Fibroblast of lung (primary cell): ENCODE data around the gene ATP5F1C. TPM values are rescaled to one million over a fixed set of nuclear protein-coding genes. Genes with fewer than 3 reads are reported as not detected.

Experiments used
- DNase-seq, 2 donors: peaks; one replicate each; pipeline versions ENCODE4 v3.0.0 to v3.0.0-alpha.2; 2010; ENCODE audit warnings: low read depth in 2 of 2
- H2AFZ ChIP-seq: 2 replicates; pipeline ENCODE4 v1.5.1; 2012; ENCODE audit warnings: low read length, control low read depth, inconsistent platforms
- H3K27ac ChIP-seq: 2 replicates; pipeline ENCODE4 v1.5.1; 2011; ENCODE audit warnings: low read length, control low read depth; ENCODE audit not compliant: insufficient read depth
- H3K27me3 ChIP-seq: 2 replicates; pipeline ENCODE4 v1.5.1; 2011; ENCODE audit warnings: mild to moderate bottlenecking, low read length; ENCODE audit not compliant: control insufficient read depth, insufficient read depth
- H3K36me3 ChIP-seq: 2 replicates; pipeline ENCODE4 v1.5.1; 2011; ENCODE audit warnings: low read length; ENCODE audit not compliant: control insufficient read depth, insufficient read depth
- H3K4me1 ChIP-seq: 2 replicates; pipeline ENCODE4 v1.5.1; 2011; ENCODE audit warnings: low read length; ENCODE audit not compliant: control insufficient read depth, insufficient read depth; ENCODE audit errors: extremely low read depth
- H3K4me2 ChIP-seq: 2 replicates; pipeline ENCODE4 v1.5.1; 2011; ENCODE audit warnings: low read length, control low read depth; ENCODE audit not compliant: insufficient read depth; ENCODE audit errors: extremely low read depth
- H3K4me3 ChIP-seq, 4 experiments: fragments of 200-600 bp in 1 of 4; sonication (generic) in 1 of 4; replicated peaks in 1 of 4; 2 replicates each; pipeline ENCODE4 v1.5.1; 2011 to 2016; ENCODE audit warnings: low read length in 4 of 4, low read depth in 3 of 4, mild to moderate bottlenecking in 3 of 4, control low read depth in 2 of 4, inconsistent platforms in 1 of 4, mixed read lengths in 1 of 4; ENCODE audit not compliant: insufficient read depth in 1 of 4; ENCODE audit errors: control extremely low read depth in 1 of 4
- H3K79me2 ChIP-seq: 2 replicates; pipeline ENCODE4 v1.5.1; 2012; ENCODE audit warnings: mild to moderate bottlenecking, low read length, inconsistent platforms; ENCODE audit not compliant: control insufficient read depth, insufficient read depth
- H3K9ac ChIP-seq: 2 replicates; pipeline ENCODE4 v1.5.1; 2011; ENCODE audit warnings: mild to moderate bottlenecking, low read length, control low read depth; ENCODE audit not compliant: insufficient read depth
- H3K9me3 ChIP-seq: 2 replicates; pipeline ENCODE4 v1.5.1; 2012; ENCODE audit warnings: low read depth, low read length; ENCODE audit not compliant: control insufficient read depth, insufficient read depth
- H4K20me1 ChIP-seq: 2 replicates; pipeline ENCODE4 v1.5.1; 2011; ENCODE audit warnings: low read length; ENCODE audit not compliant: control insufficient read depth, insufficient read depth; ENCODE audit errors: extremely low read depth
- CTCF ChIP-seq, 2 donors: IDR thresholded peaks in 1 of 2; conservative IDR thresholded peaks in 1 of 2; 1 replicate in 1 of 2; 2 replicates in 1 of 2; pipeline ENCODE4 v1.5.1; 2011 to 2012; ENCODE audit warnings: low read length in 2 of 2, control low read depth in 1 of 2, inconsistent platforms in 1 of 2, low read depth in 1 of 2, mild to moderate bottlenecking in 1 of 2
- EZH2 ChIP-seq: IDR thresholded peaks from 2 replicates; pipeline ENCODE4 v1.5.1; 2012; ENCODE audit warnings: low read length, control low read depth, mild to moderate bottlenecking; ENCODE audit errors: missing control alignments
- polyA plus RNA-seq, 2 donors: library from polyadenylated mRNA; depleted of rRNA in 1 of 2; stranded (reverse) in 1 of 2; unstranded in 1 of 2; fragments of >200 nt; gene quantifications; 2 replicates each; pipeline ENCODE4 v1.2.1, GENCODE V29; 2011 to 2012; ENCODE audit warnings: missing spikeins in 1 of 2
- total RNA-seq: library from RNA; depleted of rRNA; stranded (reverse); fragments of >200 nt; gene quantifications from 2 replicates; pipeline ENCODE4 v1.2.1, GENCODE V29; 2014

The ATP5F1C gene
- total and polyA plus RNA-seq, 2 donors (not counting 1 experiment from before 2014, with no cell fraction given), result 170 to 353 TPM

- DNase-seq, result peak; percentile 89 to 98
- no peaks in the 10 kb centered on the region for H4K20me1 ChIP-seq
- TF ChIP-seq CTCF (conservative IDR thresholded peaks at IDR 0.05 in 1 of 2, IDR thresholded peaks at IDR 0.05 in 1 of 2; ENCODE audit: low read depth in 1 of 2, low read length in 2 of 2), result no peak
- TF ChIP-seq EZH2, result no peak
- peak overlapping the region; percentile 83 for H3K4me2 ChIP-seq
- no peaks in the 10 kb centered on the region for H3K9me3 ChIP-seq
- H3K79me2 ChIP-seq, result peaks cover 40% of the 10 kb centered on the region
- peak overlapping the region; percentile 74 for H3K27ac ChIP-seq
- peaks cover 6% of the 10 kb centered on the region for H3K36me3 ChIP-seq
- H3K4me1 ChIP-seq, result peaks cover 10% of the 10 kb centered on the region
- no peaks in the 10 kb centered on the region for H3K27me3 ChIP-seq
- no peak overlapping the region for H2AFZ ChIP-seq
- H3K4me3 ChIP-seq, result no peak overlapping the region
- no peak overlapping the region for H3K9ac ChIP-seq
Measured at GRCh38 chr10:7797582-7797981, 9.6 kb downstream of the ATP5F1C start.

GRCh38 chr10:7802606-7803005 is 14.6 kb downstream of the ATP5F1C start:
- H3K27ac ChIP-seq, result no peak overlapping the region
- H2AFZ ChIP-seq, result no peak overlapping the region
- no peaks in the 10 kb centered on the region for H3K9me3 ChIP-seq
- no peak overlapping the region for H3K9ac ChIP-seq
- peaks cover 14% of the 10 kb centered on the region for H3K36me3 ChIP-seq
- H3K4me2 ChIP-seq, result no peak overlapping the region
- H3K4me1 ChIP-seq, result peaks cover 5% of the 10 kb centered on the region
- TF ChIP-seq CTCF (conservative IDR thresholded peaks at IDR 0.05 in 1 of 2, IDR thresholded peaks at IDR 0.05 in 1 of 2; ENCODE audit: low read depth in 1 of 2, low read length in 2 of 2), result no peak
- TF ChIP-seq EZH2, result no peak
- no peaks in the 10 kb centered on the region for H3K27me3 ChIP-seq
- no peak overlapping the region for H3K4me3 ChIP-seq
- H3K79me2 ChIP-seq, result peaks cover 1% of the 10 kb centered on the region
- no peak for DNase-seq
- H4K20me1 ChIP-seq, result no peaks in the 10 kb centered on the region

GRCh38 chr10:7804216-7804615 is 16.2 kb downstream of the ATP5F1C start:
- Histone ChIP-seq H3K27me3 (no peaks in the 10 kb centered on the region), H3K4me2 (no peak overlapping the region), H3K36me3 (peaks cover 14% of the 10 kb centered on the region), H3K9me3 (no peaks in the 10 kb centered on the region), H3K27ac (no peak overlapping the region), H4K20me1 (no peaks in the 10 kb centered on the region), H3K79me2 (peaks cover 1% of the 10 kb centered on the region), H2AFZ (no peak overlapping the region), H3K4me1 (no peaks in the 10 kb centered on the region), H3K4me3 (no peak overlapping the region), H3K9ac (no peak overlapping the region)
- no peak for DNase-seq
- no peak for TF ChIP-seq CTCF (conservative IDR thresholded peaks at IDR 0.05 in 1 of 2, IDR thresholded peaks at IDR 0.05 in 1 of 2; ENCODE audit: low read depth in 1 of 2, low read length in 2 of 2)
- no peak for TF ChIP-seq EZH2
